Activated T-helper 1 cell treated with anti-CD3 and anti-CD28 coated beads, Interleukin-12 subunit alpha, Interleukin-12 subunit beta, Interleukin-2, Interleukin-4 antibody, amounts not matched to agents 30 ng/mL and 10 ng/mL and 1 ng/mL, durations not matched to agents 14 hours and 24 hours and 36 hours (primary cell): ENCODE data around the gene DEPDC7. TPM values are rescaled to one million over a fixed set of nuclear protein-coding genes. Genes with fewer than 3 reads are reported as not detected.
A peak's percentile ranks its signal among the peaks of the same experiment; 100 is the strongest.
"Not testable (repeated sequence)": the region's sequence is repeated elsewhere in the genome, so short reads cannot be mapped to it uniquely, and the experiment has no call there.

Experiments
- DNase-seq: peaks from one replicate; pipeline ENCODE4 v3.0.0; 2021; ENCODE audit warnings: low spot score
- H3K27ac Mint-ChIP-seq: one replicate; pipeline ENCODE4 v1.8.0; 2021; ENCODE audit warnings: mild to moderate bottlenecking, mixed read lengths
- H3K27me3 Mint-ChIP-seq: one replicate; pipeline ENCODE4 v1.8.0; 2022; ENCODE audit warnings: mild to moderate bottlenecking, moderate library complexity, mixed read lengths; ENCODE audit not compliant: insufficient read depth
- H3K36me3 Mint-ChIP-seq: one replicate; pipeline ENCODE4 v1.8.0; 2021; ENCODE audit warnings: low read depth, mixed read lengths
- H3K4me1 Mint-ChIP-seq: one replicate; pipeline ENCODE4 v1.8.0; 2021; ENCODE audit warnings: low read depth, mixed read lengths
- H3K4me3 Mint-ChIP-seq: one replicate; pipeline ENCODE4 v1.8.0; 2021; ENCODE audit warnings: mild to moderate bottlenecking, moderate library complexity, mixed read lengths
- H3K9me3 Mint-ChIP-seq: one replicate; pipeline ENCODE4 v1.8.0; 2021; ENCODE audit warnings: mixed read lengths
- intact Hi-C: fragments of 100-400 bp; cut with micrococcal nuclease; formaldehyde crosslinking; loops from one replicate; pipeline ENCODE4 v1.15.1; 2024
- total RNA-seq: library from RNA; stranded (reverse); gene quantifications from 2 replicates; pipeline ENCODE4 v1.2.3, GENCODE V29; 2022

DEPDC7 gene
- total RNA-seq, 1 donor from 2014 or later, result 0.26 TPM

DNA sequence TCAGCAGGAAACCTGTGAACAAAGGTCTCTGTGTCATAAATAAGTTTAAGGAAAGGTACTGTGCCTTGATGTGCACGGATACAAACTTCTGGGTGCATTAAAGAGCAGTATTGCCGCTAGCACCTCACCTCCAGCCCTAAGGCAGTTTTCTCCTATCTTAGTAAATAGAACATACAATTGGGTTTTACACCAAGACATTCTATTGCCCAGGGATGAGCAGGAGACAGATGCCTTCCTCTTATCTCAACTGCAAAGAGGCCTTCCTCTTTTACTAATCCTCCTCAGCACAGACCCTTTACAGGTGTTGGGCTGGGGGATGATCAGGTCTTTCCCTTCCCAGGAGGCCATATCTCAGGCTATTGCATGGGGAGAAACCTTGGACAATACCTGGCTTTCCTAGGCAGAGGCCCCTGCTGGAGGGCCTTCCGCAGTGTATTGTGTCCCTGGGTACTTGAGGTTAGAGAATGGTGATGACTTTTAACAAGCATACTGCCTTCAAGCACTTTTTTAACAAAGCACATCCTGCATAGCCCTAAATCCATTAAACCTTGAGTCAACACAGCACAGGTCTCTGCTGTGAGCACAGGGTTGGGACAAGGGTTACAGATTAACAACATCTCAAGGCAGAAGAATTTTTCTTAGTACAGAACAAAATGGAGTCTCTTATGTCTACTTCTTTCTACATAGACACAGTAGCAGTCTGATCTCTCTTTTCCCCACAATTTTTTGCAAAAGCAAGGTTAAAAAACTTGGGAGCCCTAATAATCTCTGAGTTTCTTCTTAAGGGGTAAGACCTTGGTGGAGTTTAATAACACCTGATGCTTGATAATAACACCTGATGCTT is 34.1 kb downstream of the DEPDC7 start:
- H3K36me3 Mint-ChIP-seq, result peaks cover 34% of the 10 kb centered on the region
- H3K9me3 Mint-ChIP-seq, result not testable (repeated sequence)

GRCh38 chr11:33052231-33052630 is 36.6 kb downstream of the DEPDC7 start:
- no peaks in the 10 kb centered on the region for H3K27me3 Mint-ChIP-seq
- no peaks in the 10 kb centered on the region for H3K9me3 Mint-ChIP-seq
- peaks cover 28% of the 10 kb centered on the region for H3K36me3 Mint-ChIP-seq

More for the DNA sequence above, 34.1 kb downstream of the DEPDC7 start:
- H3K4me1 Mint-ChIP-seq, DNase-seq, H3K27me3 Mint-ChIP-seq, H3K27ac Mint-ChIP-seq, H3K4me3 Mint-ChIP-seq, intact Hi-C loops: not testable (repeated sequence)

DNA sequence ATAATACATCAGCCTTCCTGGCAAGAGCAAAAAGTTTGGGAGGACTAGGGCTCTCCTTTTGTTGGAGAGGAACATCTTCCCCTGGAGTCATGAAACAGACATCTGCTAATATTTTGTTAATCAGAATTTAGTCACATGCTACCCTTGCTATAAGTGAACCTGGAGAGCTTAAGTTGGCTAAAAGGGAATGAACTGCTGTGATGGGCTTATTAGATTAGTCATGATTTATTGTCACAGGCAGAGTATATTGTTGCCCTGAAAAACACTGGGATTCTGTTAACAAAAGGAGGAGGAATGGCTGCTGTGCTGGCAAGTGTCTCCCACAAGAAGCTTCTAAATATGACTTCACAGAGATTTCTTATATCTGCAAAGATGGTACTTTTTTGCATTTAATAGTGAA is 39.7 kb downstream of the DEPDC7 start:
- no peak for DNase-seq
- Mint-ChIP-seq H3K9me3 (no peaks in the 10 kb centered on the region), H3K4me1 (peaks cover 4% of the 10 kb centered on the region), H3K27me3 (no peaks in the 10 kb centered on the region), H3K36me3 (peaks cover 35% of the 10 kb centered on the region), H3K4me3 (no peak overlapping the region), H3K27ac (no peak overlapping the region)
- intact Hi-C loops, result no loop called here

More at GRCh38 chr11:33052231-33052630, 36.6 kb downstream of the DEPDC7 start:
- H3K4me1 Mint-ChIP-seq, result no peaks in the 10 kb centered on the region
- no peak for DNase-seq
- intact Hi-C loops, result no loop called here
- no peak overlapping the region for H3K27ac Mint-ChIP-seq
- H3K4me3 Mint-ChIP-seq, result no peak overlapping the region

DNA sequence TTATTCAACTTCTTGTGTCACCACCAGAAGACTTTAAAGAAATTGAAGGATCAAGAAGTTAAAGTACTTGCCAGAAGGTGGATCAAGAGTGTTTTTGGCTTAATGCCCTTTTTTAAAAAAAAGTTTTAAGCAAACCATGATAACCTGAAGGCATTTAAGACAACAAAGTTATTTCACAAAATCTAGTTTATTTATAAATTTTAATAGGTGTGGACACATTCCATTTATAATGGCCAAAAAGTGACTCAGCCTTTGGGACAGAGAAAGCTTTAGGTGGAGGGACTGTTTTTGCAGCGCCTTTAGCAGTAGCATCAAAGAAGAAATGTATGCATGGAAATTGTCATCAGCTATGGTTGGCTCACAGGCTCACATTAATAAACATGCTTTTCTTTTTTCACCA is 41.6 kb downstream of the DEPDC7 start:
- H3K4me1 Mint-ChIP-seq, result peaks cover 19% of the 10 kb centered on the region
- no peak overlapping the region for H3K4me3 Mint-ChIP-seq
- no peak for DNase-seq
- H3K27me3 Mint-ChIP-seq, result no peaks in the 10 kb centered on the region
- intact Hi-C loops, result no loop called here
- H3K27ac Mint-ChIP-seq, result no peak overlapping the region
- peaks cover 35% of the 10 kb centered on the region for H3K36me3 Mint-ChIP-seq
- H3K9me3 Mint-ChIP-seq, result no peaks in the 10 kb centered on the region

- no peak for DNase-seq
- Mint-ChIP-seq H3K27ac (no peak overlapping the region), H3K36me3 (peaks cover 40% of the 10 kb centered on the region), H3K27me3 (no peaks in the 10 kb centered on the region), H3K4me1 (peaks cover 40% of the 10 kb centered on the region), H3K4me3 (no peak overlapping the region), H3K9me3 (no peaks in the 10 kb centered on the region)
- intact Hi-C loops, result loop anchor here (5.0 to 10.0 kb wide), 2 partner anchors 475 to 663 kb away; partner anchors contain the start of gene EIF3M
Measured at GRCh38 chr11:33059331-33060007, 43.8 kb downstream of the DEPDC7 start.

DNA sequence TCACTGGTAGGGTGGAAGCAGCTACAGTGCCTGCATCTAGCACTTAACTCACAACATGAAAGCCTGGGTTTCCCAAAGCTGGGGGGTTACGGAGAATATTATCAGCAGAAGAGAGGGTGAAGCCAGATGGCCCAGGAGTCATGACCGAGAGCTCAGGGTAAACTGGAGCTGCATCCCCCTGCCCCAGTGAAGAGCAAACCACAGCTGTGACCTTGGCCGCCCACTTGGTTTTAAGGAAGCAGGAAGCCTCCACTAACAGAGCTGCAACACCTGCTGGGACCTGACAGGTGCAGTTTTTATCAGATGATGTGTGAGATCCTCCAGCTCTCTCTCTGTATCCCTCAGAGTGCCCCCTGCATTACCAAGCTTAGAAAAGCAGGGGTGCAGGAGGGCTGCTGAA is 44.6 kb downstream of the DEPDC7 start:
- DNase-seq, result no peak
- H3K4me3 Mint-ChIP-seq, result no peak overlapping the region
- H3K27ac Mint-ChIP-seq, result no peak overlapping the region
- H3K9me3 Mint-ChIP-seq, result no peaks in the 10 kb centered on the region
- peaks cover 38% of the 10 kb centered on the region for H3K36me3 Mint-ChIP-seq
- H3K4me1 Mint-ChIP-seq, result peaks cover 48% of the 10 kb centered on the region
- intact Hi-C loops, result loop anchor here (5.0 to 10.0 kb wide), 2 partner anchors 475 to 662 kb away; partner anchors contain the start of gene EIF3M
- H3K27me3 Mint-ChIP-seq, result no peaks in the 10 kb centered on the region

DNA sequence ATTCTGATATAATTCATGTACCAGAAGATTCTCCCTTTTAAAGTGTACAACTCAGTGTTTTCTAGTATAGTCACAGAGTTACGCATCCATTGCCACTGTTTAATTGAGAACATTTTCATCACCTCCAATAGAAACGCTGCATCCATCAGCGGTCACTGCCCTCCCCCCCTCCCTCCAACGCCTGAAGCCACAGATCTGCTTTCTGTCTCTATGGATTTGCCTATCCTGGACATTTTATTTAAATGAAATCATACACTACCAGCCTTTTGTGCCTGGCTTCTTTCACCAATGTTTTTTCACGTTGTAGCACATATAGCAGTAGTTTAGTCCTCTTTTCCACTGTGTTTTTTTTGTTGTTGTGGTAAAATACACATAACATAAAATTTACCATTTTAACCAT is 46.5 kb downstream of the DEPDC7 start:
- no peaks in the 10 kb centered on the region for H3K9me3 Mint-ChIP-seq
- intact Hi-C loops, result loop anchor here (5.0 to 10.0 kb wide), 2 partner anchors 477 to 660 kb away; partner anchors contain the start of gene EIF3M
- peaks cover 55% of the 10 kb centered on the region for H3K4me1 Mint-ChIP-seq
- no peak for DNase-seq
- no peak overlapping the region for H3K4me3 Mint-ChIP-seq
- H3K36me3 Mint-ChIP-seq, result peaks cover 47% of the 10 kb centered on the region
- H3K27me3 Mint-ChIP-seq, result no peaks in the 10 kb centered on the region
- no peak overlapping the region for H3K27ac Mint-ChIP-seq

- Mint-ChIP-seq H3K9me3 (no peaks in the 10 kb centered on the region), H3K4me1 (peaks cover 55% of the 10 kb centered on the region), H3K4me3 (peak overlapping the region; percentile 4), H3K36me3 (peaks cover 44% of the 10 kb centered on the region), H3K27ac (peak overlapping the region; percentile 46), H3K27me3 (no peaks in the 10 kb centered on the region)
- DNase-seq, result peak; percentile 22
- intact Hi-C loops, result loop anchor here (1.0 to 10.0 kb wide), 4 partner anchors 20 to 659 kb away; partner anchors contain the start of gene EIF3M
Measured at GRCh38 chr11:33063326-33063881, 47.7 kb downstream of the DEPDC7 start.

GRCh38 chr11:33064033-33064825 is 48.6 kb downstream of the DEPDC7 start:
- peak overlapping the region; percentile 66 for H3K27ac Mint-ChIP-seq
- H3K4me3 Mint-ChIP-seq, result peak overlapping the region; percentile 34
- peaks cover 55% of the 10 kb centered on the region for H3K4me1 Mint-ChIP-seq
- H3K27me3 Mint-ChIP-seq, result no peaks in the 10 kb centered on the region
- peaks cover 39% of the 10 kb centered on the region for H3K36me3 Mint-ChIP-seq
- intact Hi-C loops, result loop anchor here (5.0 to 10.0 kb wide), 2 partner anchors 479 to 658 kb away; partner anchors contain the start of gene EIF3M
- DNase-seq, result no peak
- H3K9me3 Mint-ChIP-seq, result no peaks in the 10 kb centered on the region

DNA sequence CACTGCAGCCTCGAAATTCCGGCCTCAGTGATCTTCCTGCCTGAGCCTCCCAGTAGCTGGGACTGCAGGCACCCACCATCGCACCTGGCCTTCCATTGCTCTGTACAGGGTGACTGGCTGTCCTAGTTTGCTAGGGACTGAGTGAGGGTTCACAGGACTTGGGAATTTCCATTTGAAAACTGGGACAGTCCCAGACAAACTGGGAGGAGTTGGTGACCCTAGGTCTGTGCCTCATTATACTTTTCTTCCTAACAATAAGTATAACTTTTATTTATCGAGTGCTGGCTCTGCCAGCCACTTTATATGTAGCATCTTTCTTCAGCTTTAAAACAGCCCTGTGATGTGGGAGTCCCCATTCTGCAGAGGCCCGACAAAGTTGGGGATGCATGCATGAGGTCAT is 49.2 kb downstream of the DEPDC7 start:
- no peak for DNase-seq
- Mint-ChIP-seq H3K27me3 (no peaks in the 10 kb centered on the region), H3K4me1 (peaks cover 55% of the 10 kb centered on the region), H3K4me3 (peak overlapping the region; percentile 34), H3K9me3 (no peaks in the 10 kb centered on the region), H3K27ac (peak overlapping the region; percentile 66), H3K36me3 (peaks cover 35% of the 10 kb centered on the region)
- intact Hi-C loops, result loop anchor here (1.0 to 10.0 kb wide), 6 partner anchors 105 to 657 kb away; partner anchors contain the start of gene EIF3M

DNA sequence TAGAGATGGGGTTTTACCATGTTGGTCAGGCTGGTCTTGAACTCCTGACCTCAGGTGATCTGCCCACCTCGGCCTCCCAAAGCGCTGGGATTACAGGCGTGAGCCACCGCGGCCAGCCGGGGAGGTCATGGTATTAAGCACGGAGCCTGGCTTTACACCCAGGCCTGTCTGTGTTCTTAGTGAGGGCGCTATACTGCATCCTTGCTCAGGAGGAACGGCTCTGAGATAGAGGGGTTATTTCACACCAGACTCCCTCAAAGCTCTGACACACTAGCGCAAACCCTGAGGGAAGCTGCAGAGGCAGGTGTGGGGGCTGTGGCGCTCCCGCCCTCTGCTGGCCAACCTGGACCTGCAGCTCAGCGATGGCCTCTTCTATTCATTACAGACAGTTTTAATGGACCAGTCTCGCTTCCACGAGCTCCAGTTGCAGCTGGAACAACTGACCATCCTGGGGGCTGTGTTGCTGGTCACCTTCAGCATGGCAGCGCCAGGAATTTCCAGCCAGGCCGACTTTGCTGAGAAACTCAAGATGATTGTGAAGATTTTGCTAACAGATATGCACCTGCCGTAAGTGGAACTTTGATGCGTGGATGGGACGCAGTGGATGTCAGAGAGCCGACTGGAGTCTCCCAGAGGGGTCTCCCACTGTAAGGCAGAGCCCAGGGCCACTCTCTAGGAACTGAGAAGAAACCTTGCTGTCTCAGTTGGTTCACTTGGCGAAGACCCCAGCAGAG is 49.9 kb downstream of the DEPDC7 start:
- DNase-seq, result peak; percentile 47
- Mint-ChIP-seq H3K36me3 (peaks cover 28% of the 10 kb centered on the region), H3K4me3 (no peak overlapping the region), H3K9me3 (no peaks in the 10 kb centered on the region), H3K27ac (no peak overlapping the region), H3K4me1 (peaks cover 49% of the 10 kb centered on the region), H3K27me3 (no peaks in the 10 kb centered on the region)
- intact Hi-C loops, result loop anchor here (1.0 to 10.0 kb wide), 5 partner anchors 105 to 481 kb away; partner anchors contain the start of gene EIF3M
